ENCODE measurements around the gene MMADHC. TPM values are rescaled to one million over a fixed set of nuclear protein-coding genes. Genes with fewer than 3 reads are reported as not detected.

The MMADHC gene
- total RNA-seq, 1 experiment from 2014 or later, result 126 TPM

DNA sequence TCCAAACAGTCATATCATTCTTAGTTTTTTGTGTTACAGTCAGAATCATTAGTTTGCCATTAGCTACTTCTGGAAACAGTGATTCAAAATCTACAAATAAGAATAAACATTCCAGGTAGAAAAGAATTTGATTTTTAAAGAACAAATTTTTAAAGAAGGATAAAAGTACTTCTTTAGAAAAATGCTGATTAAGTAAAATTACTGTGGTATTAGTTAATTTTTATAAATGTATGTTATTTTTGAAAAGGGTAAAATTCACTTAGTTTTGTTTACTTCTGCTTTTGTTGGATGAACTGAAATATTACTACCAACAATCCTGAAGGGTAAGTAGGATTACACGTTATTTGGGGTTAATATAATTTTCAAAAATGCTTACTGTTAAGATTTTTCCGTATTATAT, 11.8 kb downstream of the MMADHC start:
- TF ChIP-seq HMGA2 (CRISPR knock-in tag; IDR thresholded peaks at IDR 0.05), result no peak
- no peaks in the 10 kb centered on the region for H3K4me1 Mint-ChIP-seq
- H3K9me3 Mint-ChIP-seq, result no peaks in the 10 kb centered on the region
- ATAC-seq, result no peak
- no peaks in the 10 kb centered on the region for H3K27me3 Mint-ChIP-seq (ENCODE audit: low read depth)
- peaks cover 56% of the 10 kb centered on the region for H3K36me3 Mint-ChIP-seq
- DNase-seq (ENCODE audit: low spot score), result no peak
- no peak overlapping the region for H3K4me3 Mint-ChIP-seq
- POLR2A ChIA-PET, result no interaction called here
- H3K27ac Mint-ChIP-seq, result no peak overlapping the region
- CTCF ChIA-PET, result no interaction called here

- Mint-ChIP-seq H3K9me3 (no peaks in the 10 kb centered on the region), H3K4me1 (no peaks in the 10 kb centered on the region), H3K27ac (no peak overlapping the region), H3K27me3 (ENCODE audit: low read depth) (no peaks in the 10 kb centered on the region), H3K36me3 (peaks cover 53% of the 10 kb centered on the region), H3K4me3 (no peak overlapping the region)
- ATAC-seq (no peak), DNase-seq (ENCODE audit: low spot score) (no peak)
- no peak for TF ChIP-seq GRHL2 (CRISPR knock-in tag; IDR thresholded peaks at IDR 0.05; ENCODE audit: insufficient replicate concordance, severe bottlenecking)
- no peak for TF ChIP-seq NR3C1 (CRISPR knock-in tag; conservative IDR thresholded peaks at IDR 0.05; ENCODE audit: low read depth)
- TF ChIP-seq ZNF219 (CRISPR knock-in tag; IDR thresholded peaks at IDR 0.05; ENCODE audit: borderline replicate concordance), result no peak
- TF ChIP-seq, protein P1, sequence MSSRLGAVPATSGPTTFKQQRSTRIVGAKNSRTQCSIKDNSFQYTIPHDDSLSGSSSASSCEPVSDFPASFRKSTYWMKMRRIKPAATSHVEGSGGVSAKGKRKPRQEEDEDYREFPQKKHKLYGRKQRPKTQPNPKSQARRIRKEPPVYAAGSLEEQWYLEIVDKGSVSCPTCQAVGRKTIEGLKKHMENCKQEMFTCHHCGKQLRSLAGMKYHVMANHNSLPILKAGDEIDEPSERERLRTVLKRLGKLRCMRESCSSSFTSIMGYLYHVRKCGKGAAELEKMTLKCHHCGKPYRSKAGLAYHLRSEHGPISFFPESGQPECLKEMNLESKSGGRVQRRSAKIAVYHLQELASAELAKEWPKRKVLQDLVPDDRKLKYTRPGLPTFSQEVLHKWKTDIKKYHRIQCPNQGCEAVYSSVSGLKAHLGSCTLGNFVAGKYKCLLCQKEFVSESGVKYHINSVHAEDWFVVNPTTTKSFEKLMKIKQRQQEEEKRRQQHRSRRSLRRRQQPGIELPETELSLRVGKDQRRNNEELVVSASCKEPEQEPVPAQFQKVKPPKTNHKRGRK (CRISPR knock-in tag; IDR thresholded peaks at IDR 0.05; ENCODE audit: borderline replicate concordance), result no peak
- TF ChIP-seq, protein P2, sequence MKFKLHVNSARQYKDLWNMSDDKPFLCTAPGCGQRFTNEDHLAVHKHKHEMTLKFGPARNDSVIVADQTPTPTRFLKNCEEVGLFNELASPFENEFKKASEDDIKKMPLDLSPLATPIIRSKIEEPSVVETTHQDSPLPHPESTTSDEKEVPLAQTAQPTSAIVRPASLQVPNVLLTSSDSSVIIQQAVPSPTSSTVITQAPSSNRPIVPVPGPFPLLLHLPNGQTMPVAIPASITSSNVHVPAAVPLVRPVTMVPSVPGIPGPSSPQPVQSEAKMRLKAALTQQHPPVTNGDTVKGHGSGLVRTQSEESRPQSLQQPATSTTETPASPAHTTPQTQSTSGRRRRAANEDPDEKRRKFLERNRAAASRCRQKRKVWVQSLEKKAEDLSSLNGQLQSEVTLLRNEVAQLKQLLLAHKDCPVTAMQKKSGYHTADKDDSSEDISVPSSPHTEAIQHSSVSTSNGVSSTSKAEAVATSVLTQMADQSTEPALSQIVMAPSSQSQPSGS (CRISPR knock-in tag; IDR thresholded peaks at IDR 0.05; ENCODE audit: borderline replicate concordance, low read depth), result no peak
- no peak for TF ChIP-seq ELF4 (CRISPR knock-in tag; IDR thresholded peaks at IDR 0.05; ENCODE audit: low read depth)
- TF ChIP-seq, protein P3, sequence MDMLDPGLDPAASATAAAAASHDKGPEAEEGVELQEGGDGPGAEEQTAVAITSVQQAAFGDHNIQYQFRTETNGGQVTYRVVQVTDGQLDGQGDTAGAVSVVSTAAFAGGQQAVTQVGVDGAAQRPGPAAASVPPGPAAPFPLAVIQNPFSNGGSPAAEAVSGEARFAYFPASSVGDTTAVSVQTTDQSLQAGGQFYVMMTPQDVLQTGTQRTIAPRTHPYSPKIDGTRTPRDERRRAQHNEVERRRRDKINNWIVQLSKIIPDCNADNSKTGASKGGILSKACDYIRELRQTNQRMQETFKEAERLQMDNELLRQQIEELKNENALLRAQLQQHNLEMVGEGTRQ (CRISPR knock-in tag; IDR thresholded peaks at IDR 0.05), result no peak
- TF ChIP-seq, protein P4, sequence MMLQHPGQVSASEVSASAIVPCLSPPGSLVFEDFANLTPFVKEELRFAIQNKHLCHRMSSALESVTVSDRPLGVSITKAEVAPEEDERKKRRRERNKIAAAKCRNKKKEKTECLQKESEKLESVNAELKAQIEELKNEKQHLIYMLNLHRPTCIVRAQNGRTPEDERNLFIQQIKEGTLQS (CRISPR knock-in tag; conservative IDR thresholded peaks at IDR 0.05), result no peak
- no peak for TF ChIP-seq ZNF423 (CRISPR knock-in tag; IDR thresholded peaks at IDR 0.05)
- no peak for TF ChIP-seq GTF2I (CRISPR knock-in tag; conservative IDR thresholded peaks at IDR 0.05)
- no peak for TF ChIP-seq NFE2L1 (CRISPR knock-in tag; IDR thresholded peaks at IDR 0.05)
- TF ChIP-seq, protein P5, sequence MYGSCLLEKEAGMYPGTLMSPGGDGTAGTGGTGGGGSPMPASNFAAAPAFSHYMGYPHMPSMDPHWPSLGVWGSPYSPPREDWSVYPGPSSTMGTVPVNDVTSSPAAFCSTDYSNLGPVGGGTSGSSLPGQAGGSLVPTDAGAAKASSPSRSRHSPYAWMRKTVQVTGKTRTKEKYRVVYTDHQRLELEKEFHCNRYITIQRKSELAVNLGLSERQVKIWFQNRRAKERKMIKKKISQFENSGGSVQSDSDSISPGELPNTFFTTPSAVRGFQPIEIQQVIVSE (CRISPR knock-in tag; IDR thresholded peaks at IDR 0.05; ENCODE audit: borderline replicate concordance), result no peak
- TF ChIP-seq TP53 (CRISPR knock-in tag; IDR thresholded peaks at IDR 0.05), result no peak
- TF ChIP-seq FOXJ3 (CRISPR knock-in tag; IDR thresholded peaks at IDR 0.05; ENCODE audit: borderline replicate concordance), result no peak
- TF ChIP-seq GABPB1 (CRISPR knock-in tag; IDR thresholded peaks at IDR 0.05), result no peak
- no peak for TF ChIP-seq ZNF232 (CRISPR knock-in tag; IDR thresholded peaks at IDR 0.05)
- TF ChIP-seq, protein P6, sequence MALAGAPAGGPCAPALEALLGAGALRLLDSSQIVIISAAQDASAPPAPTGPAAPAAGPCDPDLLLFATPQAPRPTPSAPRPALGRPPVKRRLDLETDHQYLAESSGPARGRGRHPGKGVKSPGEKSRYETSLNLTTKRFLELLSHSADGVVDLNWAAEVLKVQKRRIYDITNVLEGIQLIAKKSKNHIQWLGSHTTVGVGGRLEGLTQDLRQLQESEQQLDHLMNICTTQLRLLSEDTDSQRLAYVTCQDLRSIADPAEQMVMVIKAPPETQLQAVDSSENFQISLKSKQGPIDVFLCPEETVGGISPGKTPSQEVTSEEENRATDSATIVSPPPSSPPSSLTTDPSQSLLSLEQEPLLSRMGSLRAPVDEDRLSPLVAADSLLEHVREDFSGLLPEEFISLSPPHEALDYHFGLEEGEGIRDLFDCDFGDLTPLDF (CRISPR knock-in tag; IDR thresholded peaks at IDR 0.05), result no peak
- TF ChIP-seq, protein P7, sequence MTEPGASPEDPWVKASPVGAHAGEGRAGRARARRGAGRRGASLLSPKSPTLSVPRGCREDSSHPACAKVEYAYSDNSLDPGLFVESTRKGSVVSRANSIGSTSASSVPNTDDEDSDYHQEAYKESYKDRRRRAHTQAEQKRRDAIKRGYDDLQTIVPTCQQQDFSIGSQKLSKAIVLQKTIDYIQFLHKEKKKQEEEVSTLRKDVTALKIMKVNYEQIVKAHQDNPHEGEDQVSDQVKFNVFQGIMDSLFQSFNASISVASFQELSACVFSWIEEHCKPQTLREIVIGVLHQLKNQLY (CRISPR knock-in tag; IDR thresholded peaks at IDR 0.05), result no peak
- TF ChIP-seq CREM (CRISPR knock-in tag; IDR thresholded peaks at IDR 0.05), result no peak
- ChIA-PET POLR2A (interaction anchor here (0.6 kb wide), 1 partner anchor 1673 kb away, joined by 3 read pairs; no protein-coding TSS in a partner anchor), CTCF (no interaction called here)
Measured at GRCh38 chr2:149575277-149575676, 12.3 kb downstream of the MMADHC start.

Data from WTC11 (cell line).